LNCaP clone FGC (cell line): ENCODE measurements around the gene C1QTNF5.

ENCODE experiments used
- DNase-seq: peaks from one replicate; pipeline ENCODE4 v3.0.0-alpha.2; 2011; ENCODE audit warnings: low read depth
- H3K4me3 ChIP-seq: 2 replicates; pipeline ENCODE4 v1.5.1; 2011; ENCODE audit warnings: mild to moderate bottlenecking, low read depth, low read length, control low read depth
- CTCF ChIP-seq: IDR thresholded peaks from 2 replicates; pipeline ENCODE4 v1.5.1; 2012; ENCODE audit warnings: mild to moderate bottlenecking; ENCODE audit not compliant: control insufficient read depth, insufficient read depth; ENCODE audit errors: extremely low read depth

The C1QTNF5 gene

GRCh38 chr11:119352857-119353260 is 12.2 kb upstream of the C1QTNF5 start:
- H3K4me3 ChIP-seq: no peak overlapping the region
- DNase-seq: peak; percentile 44
- TF ChIP-seq CTCF: no peak

GRCh38 chr11:119351232-119351631 is 10.5 kb upstream of the C1QTNF5 start:
- no peak for DNase-seq

DNA sequence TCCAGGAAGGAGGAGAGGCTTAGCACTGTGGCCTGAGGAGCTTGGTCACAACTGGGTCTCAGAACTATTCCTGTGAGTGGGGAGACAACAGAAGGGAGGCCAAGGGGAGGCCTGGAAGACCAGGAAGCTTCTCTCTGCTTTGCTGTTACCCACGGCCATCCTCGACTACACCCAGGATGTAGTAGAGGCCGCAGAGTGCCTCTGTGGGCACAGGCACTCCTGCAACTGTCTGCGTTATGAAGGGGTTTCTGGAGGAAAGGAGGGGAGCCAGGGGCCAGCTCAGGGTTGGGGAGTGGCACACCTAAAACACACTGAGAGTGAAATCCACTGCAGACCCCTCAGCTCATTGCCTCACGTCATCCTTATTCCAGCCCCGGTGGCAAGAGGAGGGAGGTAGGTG is 9.6 kb upstream of the C1QTNF5 start:
- no peak overlapping the region for H3K4me3 ChIP-seq
- DNase-seq: no peak
- no peak for TF ChIP-seq CTCF

More at GRCh38 chr11:119351232-119351631, 10.5 kb upstream of the C1QTNF5 start:
- no peak overlapping the region for H3K4me3 ChIP-seq
- no peak for TF ChIP-seq CTCF

- DNase-seq: no peak
- H3K4me3 ChIP-seq: no peak overlapping the region
- no peak for TF ChIP-seq CTCF
Observed at GRCh38 chr11:119347940-119348605, 7.4 kb upstream of the C1QTNF5 start.

- TF ChIP-seq CTCF: no peak
Observed at GRCh38 chr11:119347242-119347641, 6.6 kb upstream of the C1QTNF5 start.

GRCh38 chr11:119346605-119347004 is 5.9 kb upstream of the C1QTNF5 start, which contains the start of gene MFRP:
Gene MFRP (minus strand): TSS chr11:119346705. CDS start chr11:119346513, 192 bp downstream.
- DNase-seq: no peak
- no peak for TF ChIP-seq CTCF
- no peak within 1 kb of the TSS for H3K4me3 ChIP-seq

More at GRCh38 chr11:119347242-119347641, 6.6 kb upstream of the C1QTNF5 start:
- no peak for DNase-seq
- no peak overlapping the region for H3K4me3 ChIP-seq

DNA sequence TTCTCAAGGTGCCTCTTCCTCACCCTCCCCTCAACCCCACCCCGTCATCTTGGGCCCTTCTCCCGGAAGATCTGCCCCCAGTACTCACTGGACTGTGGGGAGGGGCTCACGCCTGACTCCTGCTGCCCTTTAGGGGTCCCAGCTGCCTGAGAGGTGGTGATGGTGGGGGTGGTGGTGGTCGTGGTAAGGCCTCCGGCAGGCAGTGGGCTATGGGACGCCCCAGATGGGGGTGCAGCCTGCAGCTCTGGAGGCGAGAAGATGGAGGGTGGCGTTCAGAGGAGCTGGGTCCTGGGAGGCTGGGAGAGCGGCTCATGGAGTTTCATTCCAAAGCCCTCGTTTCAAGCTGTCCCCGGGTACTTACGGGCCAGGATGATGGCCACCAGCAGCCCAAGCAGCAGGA is 5.0 kb upstream of the C1QTNF5 start:
- no peak overlapping the region for H3K4me3 ChIP-seq
- TF ChIP-seq CTCF: no peak
- DNase-seq: no peak
